Measurements from ENCODE around the gene ZMYND8. TPM values are rescaled to one million over a fixed set of nuclear protein-coding genes. Genes with fewer than 3 reads are reported as not detected.
"Not testable (repeated sequence)": the region's sequence is repeated elsewhere in the genome, so short reads cannot be mapped to it uniquely, and the experiment has no call there.

Gene ZMYND8
- total RNA-seq, 4 donors from 2014 or later = 29.7 to 42.4 (median 30.9) TPM

- intact Hi-C loops (cut with DNase I) = loop anchor here (5.0 to 10.0 kb wide), 3 partner anchors 193 to 635 kb away; no protein-coding TSS in a partner anchor
- no peak overlapping the region for H3K4me3 ChIP-seq (replicated peaks in 1 of 3)
Measured at GRCh38 chr20:47389867-47390347, 33.4 kb upstream of the ZMYND8 start.

GRCh38 chr20:47385968-47386367, 29.5 kb upstream of the ZMYND8 start:
- not testable (repeated sequence) for H3K27ac ChIP-seq

More at GRCh38 chr20:47389867-47390347, 33.4 kb upstream of the ZMYND8 start:
- Histone ChIP-seq H3K9me3 (no peaks in the 10 kb centered on the region), H3K4me1 (no peaks in the 10 kb centered on the region), H3K36me3 (no peaks in the 10 kb centered on the region), H3K27ac (no peak overlapping the region), H3K27me3 (no peaks in the 10 kb centered on the region)
- no peak for TF ChIP-seq POLR2A (IDR thresholded peaks at IDR 0.05)
- no peak for TF ChIP-seq CTCF (IDR thresholded peaks at IDR 0.05)
- 87 to 97% methylated on average over 6 of the region's 6 CpGs for WGBS, 2 donors
- no peak for DNase-seq

GRCh38 chr20:47382746-47383415, 26.4 kb upstream of the ZMYND8 start:
- TF ChIP-seq POLR2A (IDR thresholded peaks at IDR 0.05) (no peak), CTCF (IDR thresholded peaks at IDR 0.05) (no peak)
- no peaks in the 10 kb centered on the region for H3K27me3 ChIP-seq
- 77 to 92% methylated on average over 5 of the region's 5 CpGs for WGBS, 2 donors
- no peaks in the 10 kb centered on the region for H3K9me3 ChIP-seq
- no peak overlapping the region for H3K4me3 ChIP-seq (replicated peaks in 1 of 3)
- H3K36me3 ChIP-seq = no peaks in the 10 kb centered on the region
- intact Hi-C loops (cut with DNase I) = loop anchor here (10.0 kb wide), 2 partner anchors 242 to 628 kb away; no protein-coding TSS in a partner anchor
- peak in 1 of 2 donors; percentile 36 for DNase-seq
- H3K4me1 ChIP-seq = peaks cover 0 to 24% of the 10 kb centered on the region in 2 donors
- H3K27ac ChIP-seq = peak overlapping the region in 2 of 3 donors; percentile 9 to 20

More at GRCh38 chr20:47385968-47386367, 29.5 kb upstream of the ZMYND8 start:
- H3K4me1 ChIP-seq = peaks cover 0 to 17% of the 10 kb centered on the region in 2 donors
- not testable (repeated sequence) for H3K9me3 ChIP-seq; H3K4me3 ChIP-seq (replicated peaks in 1 of 3); DNase-seq; H3K36me3 ChIP-seq; H3K27me3 ChIP-seq
- intact Hi-C loops (cut with DNase I) = loop anchor here (2.0 to 10.0 kb wide), 4 partner anchors 113 to 631 kb away; no protein-coding TSS in a partner anchor
- WGBS, 2 donors = 91 to 97% methylated on average over 5 of the region's 5 CpGs

GRCh38 chr20:47380481-47380880, 24.0 kb upstream of the ZMYND8 start:
- intact Hi-C loops (cut with DNase I) = loop anchor here (10.0 kb wide), 2 partner anchors 244 to 626 kb away; no protein-coding TSS in a partner anchor
- no peaks in the 10 kb centered on the region for H3K9me3 ChIP-seq
- DNase-seq = peak; percentile 34 to 37
- no peak overlapping the region for H3K4me3 ChIP-seq (replicated peaks in 1 of 3)
- H3K4me1 ChIP-seq = peaks cover 4 to 35% of the 10 kb centered on the region in 2 donors
- H3K27ac ChIP-seq = peak overlapping the region in 1 of 3 donors; percentile 5
- H3K27me3 ChIP-seq = no peaks in the 10 kb centered on the region
- TF ChIP-seq CTCF (IDR thresholded peaks at IDR 0.05) = no peak
- TF ChIP-seq POLR2A (IDR thresholded peaks at IDR 0.05) = no peak
- 57 to 61% methylated on average over 4 of the region's 4 CpGs for WGBS, 2 donors
- no peaks in the 10 kb centered on the region for H3K36me3 ChIP-seq

- DNase-seq = no peak
- no peaks in the 10 kb centered on the region for H3K36me3 ChIP-seq
- intact Hi-C loops (cut with DNase I) = loop anchor here (10.0 kb wide), 2 partner anchors 245 to 625 kb away; no protein-coding TSS in a partner anchor
- H3K4me3 ChIP-seq (replicated peaks in 1 of 3) = no peak overlapping the region
- WGBS, 2 donors = 89 to 92% methylated on average over 15 of the region's 15 CpGs
- H3K27ac ChIP-seq = no peak overlapping the region
- no peaks in the 10 kb centered on the region for H3K27me3 ChIP-seq
- peaks cover 4 to 35% of the 10 kb centered on the region in 2 donors for H3K4me1 ChIP-seq
- TF ChIP-seq CTCF (IDR thresholded peaks at IDR 0.05) (no peak), POLR2A (IDR thresholded peaks at IDR 0.05) (no peak)
- H3K9me3 ChIP-seq = no peaks in the 10 kb centered on the region
Measured at GRCh38 chr20:47379433-47380150, 23.1 kb upstream of the ZMYND8 start.

All from thyroid gland (tissue), 4 donors.